H1 (cell line): ENCODE data around the gene BUD23.

Experiments
- ATF3 ChIP-seq: IDR thresholded peaks from 2 replicates; pipeline ENCODE4 v1.6.1; 2011; ENCODE audit warnings: low read depth, mild to moderate bottlenecking, low read length; ENCODE audit not compliant: insufficient read depth
- CTCF ChIP-seq, 3 experiments: IDR thresholded peaks; 1 replicate in 2 of 3; 2 replicates in 1 of 3; pipeline versions ENCODE4 v1.5.1 to v1.6.1; 2011; ENCODE audit warnings: low read length in 3 of 3, mild to moderate bottlenecking in 3 of 3, inconsistent platforms in 2 of 3, low read depth in 1 of 3, moderate library complexity in 1 of 3; ENCODE audit not compliant: insufficient read depth in 1 of 3; ENCODE audit errors: control extremely low read depth in 1 of 3
- EZH2 ChIP-seq: fragments of 200-600 bp; sonication (generic); IDR thresholded peaks from 2 replicates; pipeline ENCODE4 v1.7.1; 2012; ENCODE audit warnings: low read depth, mild to moderate bottlenecking, moderate library complexity, low read length, inconsistent platforms; ENCODE audit not compliant: severe bottlenecking
- POLR2A ChIP-seq, 2 experiments: IDR thresholded peaks; 1 replicate in 1 of 2; 2 replicates in 1 of 2; pipeline ENCODE4 v1.6.1; 2011; ENCODE audit warnings: low read depth in 2 of 2, low read length in 2 of 2, mild to moderate bottlenecking in 2 of 2; ENCODE audit errors: control extremely low read depth in 1 of 2
- POLR2AphosphoS5 ChIP-seq: IDR thresholded peaks from 2 replicates; pipeline ENCODE4 v1.6.1; 2011; ENCODE audit warnings: low read depth, low read length
- SRF ChIP-seq: IDR thresholded peaks from 2 replicates; pipeline ENCODE4 v1.6.1; 2011; ENCODE audit warnings: mild to moderate bottlenecking, low read depth, low read length, moderate library complexity
- TAF7 ChIP-seq: optimal IDR thresholded peaks from 2 replicates; pipeline ENCODE3; 2011; ENCODE audit warnings: low read depth, mild to moderate bottlenecking, inconsistent platforms, low read length, moderate library complexity, borderline replicate concordance

- no peak for TF ChIP-seq EZH2
- no peak for TF ChIP-seq POLR2A (IDR thresholded peaks at IDR 0.05; ENCODE audit: control extremely low read depth in 1 of 2, low read depth in 2 of 2, low read length in 2 of 2)
- TF ChIP-seq SRF: no peak
- no peak for TF ChIP-seq POLR2AphosphoS5
- no peak for TF ChIP-seq CTCF (IDR thresholded peaks at IDR 0.05; ENCODE audit: control extremely low read depth in 1 of 3, insufficient read depth in 1 of 3, low read depth in 1 of 3, low read length in 3 of 3)
- TF ChIP-seq ATF3: no peak
- TF ChIP-seq TAF7: no peak
Observed at GRCh38 chr7:73669858-73670385, 13.5 kb upstream of the BUD23 start.
